Pancreas (tissue), 10 donors: ENCODE data around the gene DNM3. TPM values are rescaled to one million over a fixed set of nuclear protein-coding genes. Genes with fewer than 3 reads are reported as not detected.
A peak's percentile ranks its signal among the peaks of the same experiment; 100 is the strongest.

Source experiments
- ATAC-seq, 4 donors: fragments of 200-7000 bp; cut with Tn5 transposase; one replicate each; pipeline versions ENCODE4 v1.8.0 to v1.9.1; 2020; ENCODE audit warnings: mild to moderate bottlenecking in 4 of 4, moderate library complexity in 4 of 4
- DNase-seq, 6 donors: peaks; one replicate each; pipeline ENCODE4 v3.0.0-alpha.2; 2020
- FAIRE-seq: peaks from 2 replicates; lab custom pipeline; 2012; peaks lifted over from hg19 to GRCh38; lab: Jason Lieb, UNC
- H3K27ac ChIP-seq, 4 donors: fragments of 200-600 bp; sonication (generic); 1 replicate in 3 of 4; 2 replicates in 1 of 4; pipeline versions ENCODE4 v1.5.0 to v1.8.0; 2020
- H3K27me3 ChIP-seq, 4 donors: fragments of 200-600 bp; one replicate each; pipeline ENCODE4 v1.8.0; 2021
- H3K36me3 ChIP-seq, 3 donors: fragments of 200-600 bp; sonication (generic) in 1 of 3; one replicate each; pipeline versions ENCODE4 v1.5.0 to v1.8.0; 2020 to 2021
- H3K4me1 ChIP-seq, 3 donors: fragments of 200-600 bp; one replicate each; pipeline ENCODE4 v1.8.0; 2021
- H3K4me3 ChIP-seq, 4 donors: fragments of 200-600 bp; sonication (generic) in 2 of 4; one replicate each; pipeline versions ENCODE4 v1.5.0 to v1.8.0; 2020 to 2021
- H3K9me3 ChIP-seq, 4 donors: fragments of 200-600 bp; one replicate each; pipeline ENCODE4 v1.8.0; 2021
- WGBS, 2 donors: extraction: QIAGEN DNeasy Blood & Tissue Kit; methylation state at CpG; one replicate each; pipeline ENCODE4 v1.1.7; 2013; 5-methylcytosine and 5-hydroxymethylcytosine counted together
- intact Hi-C, 3 donors: fragments of 100-400 bp; cut with DNase I; formaldehyde crosslinking; loops; one replicate each; pipeline versions ENCODE4 v1.11.1 to v1.14.2; 2022
- polyA plus RNA-seq, 2 donors: library from polyadenylated mRNA; stranded (reverse); fragments of 200-250 nt; gene quantifications; one replicate each; pipeline ENCODE4 v1.2.3, GENCODE V29; 2013
- total RNA-seq, 6 donors: library from RNA; stranded (reverse); fragmentation: NEBNext Ultra II Directional in 4 of 6; extraction: Animal tissue kit (Norgen Biotek cat#: 25700) in 4 of 6; gene quantifications; one replicate each; pipeline versions ENCODE4 v1.2.1 to v1.2.4, GENCODE V29; 2021 to 2023
- TF ChIP-seq, protein P1 (sequence below), 4 donors: fragments of 200-600 bp; sonication (generic) in 3 of 4; IDR thresholded peaks; one replicate each; pipeline versions ENCODE4 v1.5.0 to v1.8.0; 2021; ENCODE audit warnings: antibody characterized with exemption in 4 of 4
- donor health status: healthy with polysubstance abuse.
- donor health status: DM: no; HTN: no; CAD: no; lungs with moderate emphysema.
- donor health status: DM: no; HTN: no; CAD: no.
- donor health status: control.
- donor health status: control.
- donor health status: Bipolar disorder and iron deficiency.
- donor health status: DM: yes; HTN: yes; CAD: no.
- donor health status: DM: no; HTN: no; CAD: no.
- donor health status: DM: no; HTN: no; CAD: no.
- donor health status: DM: yes; HTN: yes; CAD: no.

The DNM3 gene
- total and polyA plus RNA-seq, 8 donors = 0.40 to 1.3 (median 0.78) TPM

DNA sequence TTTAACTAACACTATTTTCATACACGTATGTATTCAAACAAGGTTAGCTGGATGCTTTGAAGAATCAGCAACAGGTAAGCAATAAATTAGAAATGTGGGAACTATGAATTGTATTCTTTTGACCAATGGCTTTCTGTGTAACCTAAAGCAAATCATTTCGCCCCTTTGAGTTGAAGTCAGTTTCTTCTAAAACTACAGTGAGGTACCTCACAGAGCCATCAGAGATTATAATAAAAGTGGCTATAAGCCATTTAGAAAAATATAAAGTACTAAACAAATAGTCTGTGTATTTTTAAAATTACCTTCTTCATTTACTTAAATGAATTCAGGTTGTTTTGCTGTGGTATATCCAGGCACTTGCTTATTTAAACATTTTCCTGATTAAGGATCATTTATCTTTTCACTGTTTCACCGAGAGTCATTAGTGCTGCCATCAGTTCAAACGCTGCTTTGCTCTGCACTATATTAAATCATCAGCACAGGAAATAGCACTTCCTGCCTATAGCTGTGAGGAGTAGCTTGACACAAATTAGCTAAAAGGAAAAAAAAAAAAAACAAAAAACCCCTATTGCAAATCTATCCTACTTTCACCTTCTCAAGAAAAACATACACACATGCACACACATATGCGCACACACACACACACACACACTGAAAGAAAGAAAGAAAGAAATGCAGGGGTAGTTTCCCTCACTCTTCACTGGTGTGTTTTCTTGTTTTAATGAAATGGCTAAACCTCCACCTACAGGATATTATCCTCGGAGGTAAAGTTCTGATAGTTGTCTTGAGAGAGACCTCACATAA, 539.3 kb downstream of the DNM3 start:
- no peaks in the 10 kb centered on the region for H3K27me3 ChIP-seq
- H3K9me3 ChIP-seq = no peaks in the 10 kb centered on the region
- H3K27ac ChIP-seq = no peak overlapping the region
- FAIRE-seq (no peak), DNase-seq (no peak), ATAC-seq (no peak)
- no peak overlapping the region for H3K4me3 ChIP-seq
- peaks cover 0 to 3% (median 0%) of the 10 kb centered on the region in 3 donors for H3K4me1 ChIP-seq
- WGBS, 2 donors = 61 to 64% methylated on average over 6 of the region's 6 CpGs
- H3K36me3 ChIP-seq = no peaks in the 10 kb centered on the region
- intact Hi-C loops = no loop called here
- TF ChIP-seq, protein P1, sequence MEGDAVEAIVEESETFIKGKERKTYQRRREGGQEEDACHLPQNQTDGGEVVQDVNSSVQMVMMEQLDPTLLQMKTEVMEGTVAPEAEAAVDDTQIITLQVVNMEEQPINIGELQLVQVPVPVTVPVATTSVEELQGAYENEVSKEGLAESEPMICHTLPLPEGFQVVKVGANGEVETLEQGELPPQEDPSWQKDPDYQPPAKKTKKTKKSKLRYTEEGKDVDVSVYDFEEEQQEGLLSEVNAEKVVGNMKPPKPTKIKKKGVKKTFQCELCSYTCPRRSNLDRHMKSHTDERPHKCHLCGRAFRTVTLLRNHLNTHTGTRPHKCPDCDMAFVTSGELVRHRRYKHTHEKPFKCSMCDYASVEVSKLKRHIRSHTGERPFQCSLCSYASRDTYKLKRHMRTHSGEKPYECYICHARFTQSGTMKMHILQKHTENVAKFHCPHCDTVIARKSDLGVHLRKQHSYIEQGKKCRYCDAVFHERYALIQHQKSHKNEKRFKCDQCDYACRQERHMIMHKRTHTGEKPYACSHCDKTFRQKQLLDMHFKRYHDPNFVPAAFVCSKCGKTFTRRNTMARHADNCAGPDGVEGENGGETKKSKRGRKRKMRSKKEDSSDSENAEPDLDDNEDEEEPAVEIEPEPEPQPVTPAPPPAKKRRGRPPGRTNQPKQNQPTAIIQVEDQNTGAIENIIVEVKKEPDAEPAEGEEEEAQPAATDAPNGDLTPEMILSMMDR (IDR thresholded peaks at IDR 0.05) = no peak

DNA sequence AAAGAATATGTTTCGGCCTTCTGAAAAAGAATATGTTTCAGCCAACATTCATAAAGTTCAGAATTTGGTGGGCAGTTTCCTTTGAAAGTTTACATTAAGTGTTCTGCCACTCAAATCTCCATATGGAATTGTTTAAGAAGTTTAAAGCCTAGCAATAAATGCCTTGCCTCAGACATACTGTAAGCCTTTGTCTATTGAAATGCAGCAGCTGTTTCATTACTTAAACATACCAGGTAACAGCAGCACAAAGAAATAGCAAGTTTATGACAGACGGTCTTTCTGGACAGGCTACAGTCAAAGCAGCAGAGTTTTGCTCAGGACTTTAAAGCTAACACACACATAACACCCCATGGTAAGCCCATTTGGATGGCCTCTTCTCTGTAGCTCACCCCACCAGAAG, 540.6 kb downstream of the DNM3 start:
- Histone ChIP-seq H3K9me3 (no peaks in the 10 kb centered on the region), H3K4me3 (no peak overlapping the region), H3K27me3 (no peaks in the 10 kb centered on the region), H3K27ac (no peak overlapping the region), H3K36me3 (no peaks in the 10 kb centered on the region), H3K4me1 (peaks cover 0 to 3% (median 0%) of the 10 kb centered on the region in 3 donors)
- TF ChIP-seq, protein P1 (IDR thresholded peaks at IDR 0.05) = no peak
- ATAC-seq (no peak), DNase-seq (no peak), FAIRE-seq (no peak)
- WGBS, 2 donors = 68 to 69% methylated on average over 2 of the region's 2 CpGs
- intact Hi-C loops = no loop called here

DNA sequence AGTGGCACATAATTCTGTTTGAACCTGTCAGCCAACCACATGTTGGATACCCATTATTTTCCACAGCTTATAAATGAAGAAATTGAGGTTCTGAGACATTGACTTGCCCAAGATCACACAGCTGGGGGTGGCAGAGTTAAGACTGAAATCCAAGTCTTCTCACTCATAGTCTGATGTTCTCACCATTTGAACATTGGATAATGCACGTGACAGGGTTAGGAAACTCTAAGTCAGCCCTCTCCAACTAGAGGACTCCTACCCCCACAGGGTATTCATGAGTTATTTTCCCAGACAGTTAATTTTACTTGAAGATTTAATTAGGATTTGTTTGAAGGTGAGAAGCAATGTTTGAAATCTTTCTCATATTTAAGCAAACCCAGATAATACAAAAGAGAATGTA, 541.1 kb downstream of the DNM3 start:
- Histone ChIP-seq H3K9me3 (no peaks in the 10 kb centered on the region), H3K27ac (no peak overlapping the region), H3K27me3 (no peaks in the 10 kb centered on the region), H3K4me1 (peaks cover 0 to 3% (median 0%) of the 10 kb centered on the region in 3 donors), H3K36me3 (no peaks in the 10 kb centered on the region), H3K4me3 (no peak overlapping the region)
- FAIRE-seq (no peak), ATAC-seq (no peak), DNase-seq (no peak)
- TF ChIP-seq, protein P1 (IDR thresholded peaks at IDR 0.05) = no peak
- WGBS, 2 donors = 89 to 93% methylated on average over 1 of the region's 1 CpG
- intact Hi-C loops = no loop called here

DNA sequence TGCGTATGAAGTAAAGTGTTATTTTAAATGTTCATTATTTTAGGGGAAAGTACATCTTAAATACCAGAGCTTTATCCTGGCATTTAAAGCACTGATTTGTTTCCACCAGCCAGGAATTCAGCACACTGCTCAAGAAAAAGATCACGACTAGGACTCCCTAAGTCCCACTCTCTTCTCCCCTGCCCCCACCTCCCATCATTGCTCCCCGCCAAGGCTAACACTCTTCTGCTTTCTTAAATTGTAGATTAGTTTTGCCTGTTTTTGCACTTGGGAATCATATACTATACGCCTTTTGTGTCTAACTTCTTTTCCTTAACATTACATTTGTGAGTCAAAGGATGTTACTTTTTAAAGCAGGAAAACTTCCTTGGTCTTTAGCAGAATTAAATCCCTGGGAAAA, 541.7 kb downstream of the DNM3 start:
- 88 to 90% methylated on average over 4 of the region's 4 CpGs for WGBS, 2 donors
- intact Hi-C loops = no loop called here
- Histone ChIP-seq H3K36me3 (no peaks in the 10 kb centered on the region), H3K4me1 (peaks cover 0 to 3% (median 0%) of the 10 kb centered on the region in 3 donors), H3K4me3 (no peak overlapping the region), H3K9me3 (no peaks in the 10 kb centered on the region), H3K27ac (no peak overlapping the region), H3K27me3 (no peaks in the 10 kb centered on the region)
- FAIRE-seq (no peak), DNase-seq (no peak), ATAC-seq (no peak)
- TF ChIP-seq, protein P1 (IDR thresholded peaks at IDR 0.05) = no peak

DNA sequence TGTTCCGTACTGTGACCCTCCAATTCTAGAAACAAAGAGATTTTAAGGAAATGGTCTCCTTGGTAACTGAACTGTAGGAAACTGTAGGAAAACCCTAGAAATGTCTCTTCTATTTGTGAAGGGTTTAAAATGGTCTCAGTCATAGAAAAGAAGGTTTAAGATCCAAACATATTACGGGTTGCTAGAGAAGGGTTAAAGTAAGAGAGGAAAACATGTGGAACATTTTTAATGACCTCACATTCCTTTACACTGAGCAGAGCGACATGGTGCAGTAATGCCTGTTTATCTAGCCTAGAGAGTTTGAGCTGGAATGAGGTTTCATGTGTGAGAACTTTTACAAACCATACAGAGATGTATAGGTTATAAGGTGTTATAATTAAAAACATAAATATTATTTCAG, 542.2 kb downstream of the DNM3 start:
- Histone ChIP-seq H3K27me3 (no peaks in the 10 kb centered on the region), H3K9me3 (no peaks in the 10 kb centered on the region), H3K4me3 (no peak overlapping the region), H3K4me1 (peaks cover 0 to 3% (median 0%) of the 10 kb centered on the region in 3 donors), H3K36me3 (no peaks in the 10 kb centered on the region), H3K27ac (no peak overlapping the region)
- FAIRE-seq = no peak
- no peak for DNase-seq
- TF ChIP-seq, protein P1 (IDR thresholded peaks at IDR 0.05) = no peak
- intact Hi-C loops = no loop called here
- peak in 1 of 4 donors; percentile 57 for ATAC-seq
- 65 to 74% methylated on average over 3 of the region's 3 CpGs for WGBS, 2 donors
